ENCODE measurements around the gene SLC44A1.

Gene SLC44A1

DNA sequence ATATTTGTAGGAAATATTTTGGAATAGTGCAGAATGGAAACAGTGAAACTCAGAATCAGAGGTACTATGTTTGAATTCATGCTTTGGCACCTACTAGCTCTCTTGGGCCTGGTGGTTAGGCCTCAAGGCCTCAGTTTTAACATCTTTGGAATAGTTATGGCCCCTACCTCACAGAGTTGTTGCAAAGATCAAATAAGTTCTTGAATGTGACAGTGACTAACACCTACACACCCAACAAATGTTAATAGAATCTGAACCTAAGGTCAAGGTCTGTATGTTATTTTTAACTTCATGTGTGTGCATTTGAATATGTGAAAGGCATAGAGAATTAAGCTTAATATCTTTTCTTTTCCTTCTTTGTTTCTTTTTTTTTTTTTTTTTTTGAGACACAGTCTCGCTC, 87.3 kb downstream of the SLC44A1 start:
- no peak for DNase-seq (ENCODE audit: low read depth in 2 of 2, low spot score in 1 of 2)

DNA sequence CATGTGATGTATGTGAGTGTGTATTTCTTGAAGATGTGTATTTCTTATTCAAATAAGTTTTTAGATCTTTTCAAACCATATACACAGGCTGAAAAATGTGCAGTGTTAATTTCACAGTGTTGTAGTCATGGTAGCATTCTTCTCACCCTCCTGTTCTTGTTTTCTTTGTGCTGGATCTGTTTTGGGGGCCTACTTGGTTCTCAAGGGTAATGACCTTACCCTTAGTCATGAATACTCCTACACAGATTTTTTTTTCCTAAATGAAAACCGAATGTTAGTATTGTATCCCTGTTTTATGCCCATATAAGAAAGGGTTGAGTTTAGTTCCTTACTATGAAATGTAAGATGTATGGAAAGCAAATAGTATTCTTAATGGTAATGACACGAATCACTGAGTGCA, 88.0 kb downstream of the SLC44A1 start:
- DNase-seq (ENCODE audit: low read depth in 2 of 2, low spot score in 1 of 2), result no peak

DNA sequence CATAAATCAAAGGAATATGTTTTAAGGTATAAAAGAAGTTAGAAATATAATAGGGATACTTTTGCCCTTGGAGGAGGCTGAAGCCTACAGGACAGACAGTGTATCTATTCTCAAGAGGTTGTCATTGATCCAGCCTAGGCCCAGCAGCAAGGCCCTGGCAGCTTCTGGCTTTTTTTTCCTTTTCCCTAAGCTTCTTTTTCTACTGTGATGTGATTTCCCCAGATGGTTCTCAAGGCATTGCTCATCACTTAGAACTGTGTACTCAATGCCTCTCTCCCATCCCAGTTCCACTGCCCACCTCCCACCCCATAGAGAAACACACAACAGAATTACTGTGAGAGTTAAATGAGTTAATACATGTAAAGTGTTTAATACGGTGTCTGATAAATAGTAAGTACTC, 88.6 kb downstream of the SLC44A1 start:
- no peak for DNase-seq (ENCODE audit: low read depth in 2 of 2, low spot score in 1 of 2)

DNA sequence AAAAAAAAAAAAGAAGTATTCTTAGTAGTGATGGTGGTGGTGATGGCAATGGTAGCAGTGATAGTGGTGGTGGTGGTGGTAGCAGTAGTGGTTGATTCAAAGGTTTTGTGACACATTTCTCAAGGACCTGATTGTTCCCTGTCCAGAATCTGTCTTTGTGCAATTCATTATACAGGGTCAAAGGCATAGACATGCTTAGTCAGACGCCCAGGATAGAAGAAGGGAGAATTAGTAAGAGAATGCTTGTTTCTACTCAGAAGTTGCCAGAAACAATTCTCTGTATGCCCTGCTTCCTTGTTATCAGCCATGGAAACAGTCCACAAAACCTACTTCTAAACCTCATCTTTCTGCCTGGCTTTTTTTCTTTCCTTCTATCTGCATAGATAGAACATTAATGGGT, 89.4 kb downstream of the SLC44A1 start:
- DNase-seq (ENCODE audit: low read depth in 2 of 2, low spot score in 1 of 2), result no peak

DNA sequence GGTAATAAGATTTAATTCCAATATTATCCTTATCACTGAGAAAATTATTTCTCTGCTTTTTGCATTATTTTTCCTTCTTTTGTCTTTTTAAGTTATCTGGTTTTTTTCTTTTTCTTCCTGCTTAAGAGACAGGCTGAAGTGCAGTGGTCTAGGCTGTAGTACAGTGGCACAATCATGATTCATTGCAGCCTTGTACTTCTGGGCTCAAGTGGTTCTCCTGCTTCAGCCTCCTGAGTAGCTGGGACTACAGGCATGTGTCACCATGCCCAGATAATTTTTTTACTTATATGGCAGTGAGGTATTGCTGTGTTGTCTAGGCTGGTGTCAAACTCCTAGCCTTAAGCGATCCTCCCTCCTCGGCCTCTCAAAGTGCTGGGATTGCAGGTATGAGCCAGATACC, 93.9 kb downstream of the SLC44A1 start:
- DNase-seq (ENCODE audit: low read depth in 2 of 2, low spot score in 1 of 2), result no peak

DNA sequence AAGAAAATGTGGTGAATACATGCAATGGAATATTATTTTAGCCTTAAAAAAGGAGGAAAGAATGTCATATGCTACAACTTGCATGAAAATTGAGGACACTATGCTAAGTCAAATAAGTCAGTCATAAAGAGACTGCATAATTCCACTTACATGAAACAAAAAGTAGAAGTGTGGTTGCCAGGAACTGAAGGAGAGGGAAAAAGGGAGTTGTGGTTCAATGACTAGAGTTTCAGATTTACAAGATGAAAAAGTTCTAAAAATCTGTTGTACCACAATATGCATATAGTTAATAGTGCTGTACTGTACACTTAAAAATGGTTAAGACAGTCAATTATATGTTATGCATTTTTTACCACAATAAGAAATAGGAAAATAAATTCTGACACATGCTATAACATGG, 95.4 kb downstream of the SLC44A1 start:
- no peak for DNase-seq (ENCODE audit: low read depth in 2 of 2, low spot score in 1 of 2)

DNA sequence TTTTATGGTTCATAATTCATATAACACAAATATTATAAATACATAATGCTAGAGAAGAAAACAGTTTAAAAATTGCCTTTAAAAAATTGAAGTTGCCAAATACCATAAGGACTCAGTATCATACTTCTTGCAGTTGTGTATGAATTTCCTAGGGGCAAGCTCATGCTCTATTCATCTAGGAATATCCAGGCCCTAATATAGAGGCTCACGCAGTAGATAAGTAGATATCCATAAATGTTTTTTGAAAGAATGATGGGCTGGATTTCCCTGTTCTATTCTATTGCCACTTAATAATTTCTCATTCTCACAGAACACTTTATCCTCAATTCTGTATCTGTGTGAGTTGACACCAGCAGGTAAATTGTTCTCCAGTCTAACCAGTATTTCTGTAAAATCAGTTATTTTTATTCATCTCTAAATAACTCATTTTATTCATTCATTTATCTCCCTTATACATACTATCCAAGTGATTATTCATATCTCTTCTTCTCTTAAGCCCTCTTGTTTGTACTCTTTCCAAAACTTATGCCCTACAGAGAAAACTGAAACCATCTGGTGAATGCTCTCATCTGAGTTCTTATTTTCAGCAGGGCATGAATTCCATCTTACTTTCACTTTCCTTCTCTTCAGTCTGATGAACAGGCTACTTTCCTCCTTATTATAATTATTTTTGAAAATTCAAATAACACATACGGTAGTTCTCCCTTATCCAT, 97.1 kb downstream of the SLC44A1 start:
- DNase-seq (ENCODE audit: low read depth in 2 of 2, low spot score in 1 of 2), result no peak

DNA sequence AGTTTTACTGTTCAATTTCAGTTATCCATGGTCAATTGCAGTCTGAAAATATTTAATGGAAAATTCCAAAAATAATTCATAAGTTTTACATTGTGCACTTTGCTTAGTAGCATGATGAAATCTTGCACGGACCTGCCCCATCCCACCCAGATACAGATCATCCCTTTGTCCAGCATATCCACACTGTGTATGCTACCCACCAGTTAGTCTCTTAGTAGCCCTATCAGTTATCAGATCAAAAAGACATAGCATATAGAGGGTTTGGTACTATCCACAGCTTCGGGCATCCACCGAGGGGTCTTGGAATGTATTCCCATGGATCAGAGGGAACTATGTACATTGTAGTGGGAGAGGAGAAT, 97.7 kb downstream of the SLC44A1 start:
- no peak for DNase-seq (ENCODE audit: low read depth in 2 of 2, low spot score in 1 of 2)

DNA sequence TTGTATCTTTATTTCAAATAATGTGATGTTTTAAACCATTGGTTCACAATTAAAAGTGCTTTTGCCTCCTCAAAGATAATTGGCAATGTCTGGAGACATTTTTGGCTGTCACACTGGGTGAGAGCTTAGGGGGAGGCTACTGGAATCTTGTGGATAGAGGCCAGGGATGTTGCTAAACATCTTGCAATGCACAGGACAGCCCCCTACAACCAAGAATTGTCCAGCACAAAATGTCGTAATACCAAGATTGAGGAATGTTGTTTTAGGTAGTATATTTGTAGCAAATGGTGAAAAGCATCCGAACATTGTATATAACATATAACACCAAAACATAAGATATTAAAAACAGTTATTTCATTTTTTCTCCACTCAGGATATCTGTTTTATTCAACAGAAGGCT, 99.8 kb downstream of the SLC44A1 start:
- no peak for DNase-seq (ENCODE audit: low read depth in 2 of 2, low spot score in 1 of 2)

DNA sequence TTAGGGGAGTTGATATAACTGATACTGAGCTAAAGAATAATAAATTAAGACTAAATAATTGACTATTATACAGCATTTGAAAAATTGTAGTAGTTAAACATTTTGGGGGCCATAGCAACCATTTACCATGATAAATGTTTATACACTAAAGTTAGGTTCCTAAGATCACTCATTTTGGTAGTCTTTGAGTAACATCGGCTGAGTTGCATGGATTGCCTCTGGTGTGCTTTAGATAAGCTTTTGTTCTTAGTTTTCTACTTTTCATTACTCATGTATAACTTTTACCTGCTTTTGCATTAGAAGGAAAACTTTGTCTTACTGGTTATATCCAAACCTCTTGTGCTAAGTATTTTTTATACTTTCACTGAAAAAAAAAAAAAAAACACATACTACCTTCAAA, 101.2 kb downstream of the SLC44A1 start:
- no peak for DNase-seq (ENCODE audit: low read depth in 2 of 2, low spot score in 1 of 2)

DNA sequence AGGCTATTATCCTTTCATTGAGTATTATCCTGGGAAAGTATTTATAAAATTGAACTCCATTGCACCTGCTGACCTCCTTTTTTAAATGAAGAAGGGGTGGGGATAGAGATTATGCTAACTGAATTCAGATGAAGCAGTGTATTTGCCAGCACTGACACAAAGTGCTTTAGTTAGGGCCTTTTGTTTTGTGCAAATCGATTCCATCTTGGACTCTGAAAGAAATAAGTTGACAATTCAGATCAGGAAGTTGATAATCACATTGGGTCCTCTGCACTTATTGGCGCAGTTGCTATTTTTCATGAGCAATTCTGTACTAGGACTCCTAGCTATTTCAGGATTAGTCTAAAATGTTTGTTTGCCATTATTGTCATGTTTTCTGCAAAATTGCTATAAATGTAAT, 101.8 kb downstream of the SLC44A1 start:
- DNase-seq (ENCODE audit: low read depth in 2 of 2, low spot score in 1 of 2), result no peak

DNA sequence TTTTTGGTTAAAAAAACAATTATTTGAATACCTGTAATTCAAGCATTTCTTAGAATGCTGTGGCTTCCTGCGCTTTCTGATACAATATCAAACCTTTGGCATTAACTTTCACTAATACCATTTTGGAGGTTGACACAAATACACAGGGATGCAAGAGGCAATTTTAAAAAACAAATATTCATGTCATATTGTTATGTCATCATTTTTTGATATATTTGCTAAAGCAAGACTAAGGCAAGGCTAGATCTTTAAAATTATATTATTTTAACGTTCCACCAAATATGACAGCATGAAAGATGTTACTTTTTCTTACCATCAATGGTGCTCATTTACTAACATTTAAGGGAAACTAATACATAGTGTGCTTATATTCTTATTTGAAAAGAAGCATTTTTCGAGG, 110.0 kb downstream of the SLC44A1 start:
- no peak for DNase-seq (ENCODE audit: low read depth in 2 of 2, low spot score in 1 of 2)

DNA sequence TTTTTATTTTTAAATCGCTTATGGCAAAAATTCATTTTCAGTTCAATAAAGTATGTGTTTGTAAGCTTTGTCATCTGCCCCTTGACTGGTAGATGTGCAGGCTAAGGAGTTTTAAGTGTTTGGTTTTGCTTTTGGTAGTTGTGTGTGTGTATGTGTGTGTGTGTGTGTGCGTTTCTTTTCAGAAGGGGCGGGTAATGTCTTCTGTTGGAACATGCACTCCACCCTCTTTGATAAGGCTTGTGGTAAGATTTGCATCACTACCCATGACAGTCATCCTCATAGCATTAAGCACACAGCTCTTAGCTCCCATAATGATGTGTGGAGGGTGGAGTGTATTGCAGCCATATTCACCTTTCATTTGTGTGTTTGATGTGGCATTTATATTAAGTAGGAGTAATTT, 111.3 kb downstream of the SLC44A1 start:
- no peak for DNase-seq (ENCODE audit: low read depth in 2 of 2, low spot score in 1 of 2)

DNA sequence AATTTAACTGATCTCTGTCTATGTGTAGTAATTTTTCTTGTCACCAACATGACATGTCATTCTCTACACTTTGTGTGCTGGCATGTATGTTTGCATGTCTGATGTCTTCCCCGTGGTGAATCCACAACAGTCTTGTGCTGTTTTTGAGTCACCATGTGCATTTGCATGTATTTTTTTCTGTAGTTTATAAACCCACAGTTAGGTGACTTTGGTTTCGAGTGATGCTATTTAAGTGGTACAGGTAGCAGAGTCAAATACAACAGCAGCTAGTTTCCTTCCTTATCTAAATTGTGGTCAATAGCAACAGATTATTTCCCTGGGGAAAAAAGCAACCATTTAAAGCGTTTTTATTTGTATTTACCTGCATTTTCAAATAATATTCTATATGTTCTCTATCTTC, 113.5 kb downstream of the SLC44A1 start:
- DNase-seq (ENCODE audit: low read depth in 2 of 2, low spot score in 1 of 2), result no peak

DNA sequence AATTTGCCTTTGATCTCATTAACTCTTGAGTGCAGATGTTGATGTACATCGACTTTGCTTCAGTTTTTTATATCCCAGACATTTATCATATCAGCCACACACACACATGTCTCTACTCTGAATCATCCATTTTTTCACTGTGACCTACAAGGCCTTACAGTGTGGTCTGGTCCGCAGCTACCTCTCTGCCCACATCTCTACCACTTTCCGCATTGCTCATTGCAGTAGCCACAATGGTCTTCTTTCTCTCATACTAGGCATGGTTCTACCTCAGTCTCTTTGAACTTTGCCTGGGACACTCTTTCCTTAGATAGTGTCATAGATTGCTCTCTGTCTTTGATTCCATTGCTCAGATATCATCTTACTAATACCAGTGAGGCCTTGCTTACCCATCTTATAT, 115.4 kb downstream of the SLC44A1 start:
- DNase-seq (ENCODE audit: low read depth in 2 of 2, low spot score in 1 of 2), result no peak

DNA sequence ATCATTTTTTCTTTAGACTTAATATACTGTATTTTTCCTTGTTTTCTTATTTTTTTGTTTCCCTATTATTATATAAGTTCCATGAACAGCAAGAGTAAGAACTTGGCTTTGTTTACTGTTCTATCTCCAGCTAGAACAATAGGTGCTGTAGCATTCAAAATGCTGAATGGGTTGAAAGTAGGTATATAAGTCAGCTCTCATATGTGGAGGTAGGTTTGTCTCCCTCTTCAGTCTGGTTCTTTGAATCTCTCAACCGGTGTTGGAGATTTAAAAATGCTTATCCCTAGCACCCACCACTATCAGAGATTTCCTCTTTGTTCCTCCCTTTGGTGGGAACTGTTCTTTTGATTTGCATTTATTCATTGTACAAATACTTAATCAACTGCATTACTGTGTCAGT, 115.9 kb downstream of the SLC44A1 start:
- no peak for DNase-seq (ENCODE audit: low read depth in 2 of 2, low spot score in 1 of 2)

DNA sequence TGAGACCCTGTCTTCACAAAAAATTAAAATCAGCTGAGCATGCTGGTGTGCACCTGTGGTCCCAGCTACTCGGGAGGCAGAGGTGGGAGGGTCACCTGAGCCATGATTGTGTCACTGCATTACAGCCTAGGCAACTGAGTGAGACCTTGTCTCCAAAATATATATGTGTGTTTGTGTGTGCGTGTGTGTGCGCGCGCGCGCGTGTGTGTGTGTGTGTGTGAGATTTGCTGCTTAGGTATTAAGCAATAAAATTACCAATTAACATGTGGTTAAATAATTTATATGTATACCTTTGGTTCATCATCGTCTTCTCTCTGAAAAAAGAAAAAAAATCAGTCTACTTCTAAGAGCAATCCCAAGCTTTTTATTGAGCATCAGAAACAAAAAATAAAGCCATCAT, 117.4 kb downstream of the SLC44A1 start:
- DNase-seq (ENCODE audit: low read depth in 2 of 2, low spot score in 1 of 2), result no peak

DNA sequence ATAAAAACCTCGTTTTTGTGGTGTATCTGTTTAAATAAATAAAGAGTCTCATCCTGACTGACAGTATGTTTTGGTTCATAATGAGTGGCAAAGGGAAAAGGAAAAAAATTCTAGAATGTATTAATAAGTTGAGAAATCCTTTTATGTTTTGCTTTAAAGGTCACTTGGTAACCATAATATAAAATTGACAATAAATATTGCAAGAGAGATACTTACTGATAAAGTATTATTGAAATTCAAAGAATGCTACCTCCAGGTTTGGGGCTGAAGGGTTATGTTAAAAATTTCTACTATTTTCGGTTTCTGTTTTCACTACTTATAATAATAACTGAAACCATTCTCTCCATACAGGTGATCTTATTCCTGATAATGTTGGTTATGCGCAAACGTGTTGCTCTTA, 118.0 kb downstream of the SLC44A1 start:
- no peak for DNase-seq (ENCODE audit: low read depth in 2 of 2, low spot score in 1 of 2)

DNA sequence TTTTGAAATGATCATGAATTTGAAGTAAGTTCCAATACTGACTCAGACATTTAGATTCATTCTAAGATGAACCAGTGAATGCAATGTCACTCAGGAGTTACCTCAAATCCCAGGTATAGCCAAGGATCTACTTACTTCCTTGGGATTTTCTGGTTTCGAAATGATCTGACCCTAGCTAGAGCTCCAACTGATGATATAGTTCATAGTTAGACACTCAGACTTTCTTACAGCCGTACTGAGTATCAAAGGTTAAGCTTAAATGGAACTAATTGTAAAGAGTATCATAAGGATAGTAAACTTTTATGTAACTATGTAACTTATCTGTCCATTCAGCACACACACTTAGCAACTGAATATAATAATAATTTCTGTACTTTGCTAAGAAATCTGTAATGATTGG, 119.4 kb downstream of the SLC44A1 start:
- DNase-seq (ENCODE audit: low read depth in 2 of 2, low spot score in 1 of 2), result no peak

DNA sequence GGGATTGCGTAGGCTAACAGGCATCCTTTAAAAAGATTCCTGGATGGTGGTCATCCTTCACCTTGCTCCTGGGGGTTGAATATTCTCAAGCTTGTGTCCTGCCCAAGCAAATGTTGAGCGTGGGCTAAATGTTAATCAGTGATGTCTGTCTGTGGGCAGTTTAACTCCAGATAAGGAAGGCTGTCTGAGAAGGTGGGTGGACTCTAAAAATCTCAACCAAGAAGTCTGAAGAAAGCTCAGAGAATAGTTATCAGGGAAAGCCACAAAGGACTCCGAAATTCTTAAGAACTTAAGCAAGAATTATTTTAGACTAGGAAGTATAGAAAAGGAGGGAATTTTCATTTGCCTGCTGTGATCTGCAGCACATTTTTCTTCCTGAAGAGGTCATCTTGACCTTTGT, 125.5 kb downstream of the SLC44A1 start:
- DNase-seq (ENCODE audit: low read depth in 2 of 2, low spot score in 1 of 2), result no peak

DNA sequence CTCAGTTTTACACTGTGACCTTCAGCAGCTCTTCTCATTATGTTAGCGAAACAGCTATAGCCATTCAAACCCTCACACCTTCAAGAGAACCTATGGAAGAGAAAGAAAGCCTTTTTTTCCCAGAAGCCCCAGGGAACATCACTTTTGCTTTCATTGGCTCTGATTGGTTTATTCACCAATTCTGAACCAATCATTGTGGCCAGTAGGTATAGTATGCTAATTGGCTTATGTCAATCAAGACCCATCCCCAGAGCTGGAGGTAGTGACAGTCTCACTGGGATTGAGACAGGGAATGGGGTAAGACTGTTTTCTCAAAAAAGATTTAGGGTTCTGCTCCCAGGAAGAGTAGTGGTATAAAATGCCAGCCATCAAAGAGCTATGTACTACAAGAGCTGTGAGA, 129.3 kb downstream of the SLC44A1 start:
- DNase-seq (ENCODE audit: low read depth in 2 of 2, low spot score in 1 of 2), result no peak

DNA sequence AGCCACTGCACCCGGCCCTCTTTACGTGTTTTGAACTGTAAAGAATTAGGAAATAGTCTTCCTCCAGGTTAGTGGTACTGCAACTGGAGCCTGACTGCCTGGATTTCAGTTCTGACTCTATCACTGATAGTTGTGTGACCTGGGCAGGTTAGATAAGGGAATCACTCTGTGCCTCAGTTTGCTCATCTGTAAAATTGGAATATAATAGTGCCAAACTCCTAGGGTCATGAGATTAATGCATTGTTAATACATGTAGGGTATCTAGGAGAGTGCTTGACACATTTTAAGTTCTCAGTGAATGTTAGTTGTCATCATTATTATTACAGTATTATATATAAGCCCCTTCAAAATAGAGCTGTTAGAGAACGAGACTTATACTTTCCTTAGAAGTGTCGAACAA, 130.9 kb downstream of the SLC44A1 start:
- DNase-seq (ENCODE audit: low read depth in 2 of 2, low spot score in 1 of 2), result no peak

DNA sequence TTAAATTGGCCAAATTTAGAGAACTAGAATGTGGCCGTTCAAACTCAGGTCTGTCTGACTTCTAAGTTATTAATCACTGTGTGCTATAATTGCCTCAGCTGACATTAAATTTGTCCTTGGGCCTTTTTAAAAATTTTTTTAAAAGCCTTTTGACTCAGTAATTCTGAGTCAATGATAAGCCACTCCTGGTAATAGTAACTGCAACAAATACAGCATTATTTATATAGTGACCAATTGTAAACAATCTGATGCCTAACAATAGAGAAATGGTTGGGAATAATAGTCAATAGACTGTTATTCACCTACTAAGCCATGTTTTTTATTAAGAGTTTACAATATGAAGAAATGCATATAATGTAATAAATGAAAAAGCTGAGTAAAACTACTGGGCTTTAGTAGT, 132.4 kb downstream of the SLC44A1 start:
- DNase-seq (ENCODE audit: low read depth in 2 of 2, low spot score in 1 of 2), result no peak
